Measurements from ENCODE around the gene FBLN7.
"Not testable (repeated sequence)": the region's sequence is repeated elsewhere in the genome, so short reads cannot be mapped to it uniquely, and the experiment has no call there.

FBLN7 gene

GRCh38 chr2:112204411-112204810, 66.2 kb downstream of the FBLN7 start:
- in situ Hi-C loops (cut with HindIII; ENCODE audit: low pct_unique_long_range_greater_than_20kb, low sequenced_read_pairs), result no loop called here
- no peak for TF ChIP-seq JUND (IDR thresholded peaks at IDR 0.05; ENCODE audit: low read depth)
- DNase-seq (ENCODE audit: low read depth in 1 of 2, low spot score in 1 of 2), result peak in 1 of 2 experiments; percentile 5

- in situ Hi-C loops (cut with HindIII; ENCODE audit: low pct_unique_long_range_greater_than_20kb, low sequenced_read_pairs); DNase-seq (ENCODE audit: low read depth in 1 of 2, low spot score in 1 of 2): not testable (repeated sequence)
Observed at GRCh38 chr2:112207905-112208304, 69.7 kb downstream of the FBLN7 start.

- TF ChIP-seq JUND (IDR thresholded peaks at IDR 0.05; ENCODE audit: low read depth), result no peak
- peak in 1 of 2 experiments; percentile 36 for DNase-seq (ENCODE audit: low read depth in 1 of 2, low spot score in 1 of 2)
- in situ Hi-C loops (cut with HindIII; ENCODE audit: low pct_unique_long_range_greater_than_20kb, low sequenced_read_pairs), result no loop called here
Observed at GRCh38 chr2:112216167-112216566, 78.0 kb downstream of the FBLN7 start.

- DNase-seq (ENCODE audit: low read depth in 1 of 2, low spot score in 1 of 2), result no peak
- no peak for TF ChIP-seq JUND (IDR thresholded peaks at IDR 0.05; ENCODE audit: low read depth)
- in situ Hi-C loops (cut with HindIII; ENCODE audit: low pct_unique_long_range_greater_than_20kb, low sequenced_read_pairs), result no loop called here
Observed at GRCh38 chr2:112217854-112218253, 79.7 kb downstream of the FBLN7 start.

DNA sequence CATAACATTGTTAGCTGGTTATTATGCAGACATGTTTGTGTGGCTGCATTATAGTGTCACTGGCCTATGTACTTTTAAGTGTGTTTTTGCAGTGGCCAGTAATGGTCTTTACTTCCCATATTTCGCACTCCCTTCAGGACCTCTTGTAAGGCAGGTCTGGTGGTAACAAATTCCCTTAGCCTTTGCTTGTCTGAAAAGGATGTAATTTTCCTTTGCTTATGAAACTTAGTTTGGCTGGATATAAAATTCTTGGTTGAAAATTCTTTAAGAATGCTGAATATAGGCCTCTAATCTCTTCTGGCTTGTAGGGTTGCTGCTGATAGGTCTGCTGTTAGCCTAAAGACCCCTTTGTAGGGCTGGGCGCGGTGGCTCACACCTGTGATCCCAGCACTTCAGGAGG, 82.0 kb downstream of the FBLN7 start:
- no peak for DNase-seq (ENCODE audit: low read depth in 1 of 2, low spot score in 1 of 2)
- in situ Hi-C loops (cut with HindIII; ENCODE audit: low pct_unique_long_range_greater_than_20kb, low sequenced_read_pairs), result no loop called here
- no peak for TF ChIP-seq JUND (IDR thresholded peaks at IDR 0.05; ENCODE audit: low read depth)

- no peak for TF ChIP-seq JUND (IDR thresholded peaks at IDR 0.05; ENCODE audit: low read depth)
- in situ Hi-C loops (cut with HindIII; ENCODE audit: low pct_unique_long_range_greater_than_20kb, low sequenced_read_pairs), result no loop called here
Observed at GRCh38 chr2:112220831-112221230, 82.6 kb downstream of the FBLN7 start.

DNA sequence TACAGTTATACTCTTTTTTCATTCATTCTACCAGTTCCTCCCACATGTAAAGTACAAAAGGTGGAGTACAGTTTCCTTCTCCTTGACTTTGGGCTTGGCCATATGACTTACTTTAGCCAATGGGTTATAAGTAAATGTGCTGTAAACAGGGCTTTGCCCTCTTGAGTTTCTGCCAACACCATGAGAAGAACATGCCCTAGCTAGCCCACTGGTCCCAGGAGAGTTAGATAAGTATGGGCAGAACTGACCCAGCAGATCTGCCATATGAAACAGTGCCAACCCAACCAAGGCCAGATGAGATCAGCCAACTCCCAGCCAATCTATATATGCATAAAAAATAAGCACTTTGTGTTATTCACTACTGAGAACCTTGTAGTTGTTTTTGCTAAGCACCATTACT, 91.2 kb downstream of the FBLN7 start:
- TF ChIP-seq JUND (IDR thresholded peaks at IDR 0.05; ENCODE audit: low read depth), result no peak
- DNase-seq (ENCODE audit: low read depth in 1 of 2, low spot score in 1 of 2), result no peak
- in situ Hi-C loops (cut with HindIII; ENCODE audit: low pct_unique_long_range_greater_than_20kb, low sequenced_read_pairs), result no loop called here

More at GRCh38 chr2:112220831-112221230, 82.6 kb downstream of the FBLN7 start:
- DNase-seq (ENCODE audit: low read depth in 1 of 2, low spot score in 1 of 2), result no peak

GRCh38 chr2:112230371-112230770, 92.2 kb downstream of the FBLN7 start:
- TF ChIP-seq JUND (IDR thresholded peaks at IDR 0.05; ENCODE audit: low read depth), result no peak
- in situ Hi-C loops (cut with HindIII; ENCODE audit: low pct_unique_long_range_greater_than_20kb, low sequenced_read_pairs), result no loop called here
- no peak for DNase-seq (ENCODE audit: low read depth in 1 of 2, low spot score in 1 of 2)
